ENCODE data around the gene OR6C4.
"Not testable (repeated sequence)": the region's sequence is repeated elsewhere in the genome, so short reads cannot be mapped to it uniquely, and the experiment has no call there.

The OR6C4 gene

DNA sequence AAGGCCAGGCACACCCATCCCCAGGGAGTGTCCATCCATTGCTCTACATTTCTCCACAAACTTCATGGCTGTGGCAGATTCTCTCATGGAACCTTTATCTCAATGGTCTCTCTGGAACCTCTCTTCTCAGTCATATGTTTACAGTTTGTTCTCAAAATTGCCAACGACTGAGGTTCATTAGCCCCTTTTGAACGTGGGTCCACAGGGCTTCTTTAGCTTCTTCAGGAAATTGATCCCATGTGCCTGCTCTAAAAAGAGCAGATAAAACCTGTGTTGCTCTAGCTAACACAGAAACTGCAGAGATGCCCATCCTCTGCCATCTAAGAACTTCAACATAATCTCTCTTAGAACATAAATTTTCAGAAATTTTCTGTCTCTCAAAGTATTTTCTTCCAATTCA is at the start of gene OR6C4:
Gene OR6C4, plus strand, starts transcription at position 301 of the 400 bp plus-strand sequence. CDS start 1,625 bp downstream, outside the sequence.
- ChIA-PET CTCF (no interaction called here), POLR2A (no interaction called here)
- TF ChIP-seq ARNT (IDR thresholded peaks at IDR 0.05) (no peak), ZNF384 (IDR thresholded peaks at IDR 0.05) (no peak), FOXM1 (IDR thresholded peaks at IDR 0.05; ENCODE audit: borderline replicate concordance) (no peak), FOXK2 (IDR thresholded peaks at IDR 0.05) (no peak), L3MBTL2 (conservative IDR thresholded peaks at IDR 0.05) (no peak), TARDBP (IDR thresholded peaks at IDR 0.05) (no peak), ELF4 (IDR thresholded peaks at IDR 0.05) (no peak), NFRKB (IDR thresholded peaks at IDR 0.05) (no peak), HDGF (IDR thresholded peaks at IDR 0.05; ENCODE audit: borderline replicate concordance) (no peak), LEF1 (IDR thresholded peaks at IDR 0.05; ENCODE audit: borderline replicate concordance) (no peak), CTBP1 (IDR thresholded peaks at IDR 0.05; ENCODE audit: borderline replicate concordance) (no peak), BHLHE40 (IDR thresholded peaks at IDR 0.05; ENCODE audit: borderline replicate concordance) (no peak), FOXA1 (IDR thresholded peaks at IDR 0.05) (no peak)
- TF ChIP-seq, protein P1, sequence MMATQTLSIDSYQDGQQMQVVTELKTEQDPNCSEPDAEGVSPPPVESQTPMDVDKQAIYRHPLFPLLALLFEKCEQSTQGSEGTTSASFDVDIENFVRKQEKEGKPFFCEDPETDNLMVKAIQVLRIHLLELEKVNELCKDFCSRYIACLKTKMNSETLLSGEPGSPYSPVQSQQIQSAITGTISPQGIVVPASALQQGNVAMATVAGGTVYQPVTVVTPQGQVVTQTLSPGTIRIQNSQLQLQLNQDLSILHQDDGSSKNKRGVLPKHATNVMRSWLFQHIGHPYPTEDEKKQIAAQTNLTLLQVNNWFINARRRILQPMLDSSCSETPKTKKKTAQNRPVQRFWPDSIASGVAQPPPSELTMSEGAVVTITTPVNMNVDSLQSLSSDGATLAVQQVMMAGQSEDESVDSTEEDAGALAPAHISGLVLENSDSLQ (IDR thresholded peaks at IDR 0.05) = no peak
- DNase-seq (ENCODE audit: extremely low spot score) = no peak

DNA sequence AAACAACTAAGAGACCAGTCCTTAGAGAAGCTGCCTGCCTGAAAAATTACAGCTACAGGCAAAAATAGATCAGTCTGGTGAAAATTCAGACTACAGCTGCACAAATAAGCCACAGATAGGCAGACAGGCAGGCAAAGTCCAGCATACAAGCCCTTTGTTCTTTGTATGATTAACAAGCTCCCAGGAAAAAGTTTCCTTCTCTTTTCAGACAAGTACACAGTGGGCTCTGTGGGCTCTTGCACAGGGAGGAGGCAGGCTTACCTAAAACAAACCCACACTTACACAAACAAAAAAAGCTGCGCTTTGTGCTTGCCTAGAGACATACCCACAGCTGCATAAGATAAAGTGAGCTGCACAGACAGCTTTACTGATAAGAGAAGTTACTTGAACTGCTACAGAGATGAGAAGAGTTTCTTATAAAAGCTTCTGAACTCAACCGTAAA is 49.6 kb upstream of the OR6C4 start:
- CTCF ChIA-PET = no interaction called here
- DNase-seq (ENCODE audit: extremely low spot score) = no peak
- POLR2A ChIA-PET = no interaction called here

DNA sequence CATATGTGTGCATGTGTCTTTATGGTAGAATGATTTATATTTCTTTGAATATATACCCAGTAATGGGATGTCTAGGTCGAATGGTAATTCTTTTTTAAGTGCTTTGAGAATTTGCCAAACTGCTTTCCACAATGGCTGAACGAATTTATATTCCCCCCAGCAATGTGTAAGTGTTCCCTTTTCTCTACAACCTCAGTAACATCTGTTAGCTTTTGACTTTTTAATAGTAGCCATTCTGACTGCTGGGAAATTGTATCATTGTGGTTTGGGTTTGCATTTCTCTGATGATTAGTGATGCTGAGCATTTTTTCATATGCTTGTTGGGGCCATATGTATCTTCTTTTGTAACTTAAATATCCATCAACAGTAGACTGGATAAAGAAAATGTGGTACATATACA is 47.8 kb upstream of the OR6C4 start:
- TF ChIP-seq TARDBP (IDR thresholded peaks at IDR 0.05) (no peak), LEF1 (IDR thresholded peaks at IDR 0.05; ENCODE audit: borderline replicate concordance) (no peak), NFRKB (IDR thresholded peaks at IDR 0.05) (no peak), ELF4 (IDR thresholded peaks at IDR 0.05) (no peak), ZNF384 (IDR thresholded peaks at IDR 0.05) (no peak), FOXA1 (IDR thresholded peaks at IDR 0.05) (no peak), BHLHE40 (IDR thresholded peaks at IDR 0.05; ENCODE audit: borderline replicate concordance) (no peak), FOXM1 (IDR thresholded peaks at IDR 0.05; ENCODE audit: borderline replicate concordance) (no peak), SUZ12 (IDR thresholded peaks at IDR 0.05) (no peak), L3MBTL2 (conservative IDR thresholded peaks at IDR 0.05) (no peak), CTBP1 (IDR thresholded peaks at IDR 0.05; ENCODE audit: borderline replicate concordance) (no peak), SP1 (IDR thresholded peaks at IDR 0.05) (no peak), HDGF (IDR thresholded peaks at IDR 0.05; ENCODE audit: borderline replicate concordance) (no peak), FOXK2 (IDR thresholded peaks at IDR 0.05) (no peak)
- CTCF ChIA-PET = no interaction called here
- POLR2A ChIA-PET = no interaction called here
- no peak for DNase-seq (ENCODE audit: extremely low spot score)

More for the DNA sequence above, 49.6 kb upstream of the OR6C4 start:
- TF ChIP-seq NFRKB (IDR thresholded peaks at IDR 0.05) (no peak), HDGF (IDR thresholded peaks at IDR 0.05; ENCODE audit: borderline replicate concordance) (no peak), FOXK2 (IDR thresholded peaks at IDR 0.05) (no peak), CTBP1 (IDR thresholded peaks at IDR 0.05; ENCODE audit: borderline replicate concordance) (no peak), TARDBP (IDR thresholded peaks at IDR 0.05) (no peak), L3MBTL2 (conservative IDR thresholded peaks at IDR 0.05) (no peak), FOXA1 (IDR thresholded peaks at IDR 0.05) (no peak), BHLHE40 (IDR thresholded peaks at IDR 0.05; ENCODE audit: borderline replicate concordance) (no peak)
- TF ChIP-seq, protein P1 (IDR thresholded peaks at IDR 0.05) = no peak

DNA sequence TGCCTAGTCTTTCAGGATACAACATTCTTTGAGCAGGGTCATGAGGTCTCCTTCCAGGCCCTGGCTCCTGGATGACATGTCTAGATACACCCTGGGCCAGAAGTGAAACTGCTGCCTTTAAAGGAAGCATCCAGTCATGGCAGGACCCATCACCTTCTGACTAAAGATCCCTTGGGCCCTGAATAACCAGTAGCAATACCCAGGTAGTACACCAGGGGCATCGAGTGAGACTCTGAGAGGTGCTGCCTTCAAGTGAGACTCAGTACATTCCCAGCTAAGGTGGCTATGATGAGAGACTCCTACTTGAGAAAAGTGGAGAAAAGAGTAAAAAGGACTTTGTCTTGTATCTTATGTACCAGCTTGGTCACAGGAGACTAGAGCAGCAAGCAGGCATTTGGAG is 33.7 kb upstream of the OR6C4 start:
- DNase-seq (ENCODE audit: extremely low spot score) = no peak
- CTCF ChIA-PET = no interaction called here
- POLR2A ChIA-PET = no interaction called here
- no peak for TF ChIP-seq L3MBTL2 (conservative IDR thresholded peaks at IDR 0.05)
- TF ChIP-seq NFRKB (IDR thresholded peaks at IDR 0.05) = no peak
- TF ChIP-seq HDGF (IDR thresholded peaks at IDR 0.05; ENCODE audit: borderline replicate concordance) = no peak
- TF ChIP-seq, protein P1 (IDR thresholded peaks at IDR 0.05) = no peak
- TF ChIP-seq LEF1 (IDR thresholded peaks at IDR 0.05; ENCODE audit: borderline replicate concordance) = no peak
- no peak for TF ChIP-seq CTBP1 (IDR thresholded peaks at IDR 0.05; ENCODE audit: borderline replicate concordance)

DNA sequence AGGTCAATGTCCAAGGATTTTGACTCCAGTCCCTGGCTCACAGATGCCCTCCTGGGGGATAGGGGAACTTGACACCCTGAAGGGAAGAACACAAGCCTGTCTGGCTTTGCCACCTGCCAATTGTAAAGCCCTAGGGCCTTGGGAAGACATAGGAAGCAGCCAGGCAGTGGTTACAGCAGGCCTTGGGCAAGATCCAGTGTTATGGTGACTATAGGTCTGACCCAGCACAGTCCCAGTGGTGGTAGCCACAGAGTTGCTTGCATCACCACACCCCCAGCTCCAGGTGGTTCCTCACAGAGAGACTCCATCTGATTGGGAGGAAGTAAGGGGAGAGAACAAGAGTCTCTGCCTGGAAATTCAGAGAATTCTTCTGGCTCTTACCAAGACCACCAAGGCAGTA is 33.0 kb upstream of the OR6C4 start:
- TF ChIP-seq FOXA1 (IDR thresholded peaks at IDR 0.05) = no peak
- no peak for TF ChIP-seq CTBP1 (IDR thresholded peaks at IDR 0.05; ENCODE audit: borderline replicate concordance)
- no peak for TF ChIP-seq L3MBTL2 (conservative IDR thresholded peaks at IDR 0.05)
- TF ChIP-seq, protein P1 (IDR thresholded peaks at IDR 0.05) = no peak
- TF ChIP-seq ELF4 (IDR thresholded peaks at IDR 0.05) = no peak
- TF ChIP-seq SUZ12 (IDR thresholded peaks at IDR 0.05) = no peak
- TF ChIP-seq ARNT (IDR thresholded peaks at IDR 0.05) = no peak
- TF ChIP-seq FOXM1 (IDR thresholded peaks at IDR 0.05; ENCODE audit: borderline replicate concordance) = no peak
- DNase-seq (ENCODE audit: extremely low spot score) = no peak
- ChIA-PET CTCF (no interaction called here), POLR2A (no interaction called here)

DNA sequence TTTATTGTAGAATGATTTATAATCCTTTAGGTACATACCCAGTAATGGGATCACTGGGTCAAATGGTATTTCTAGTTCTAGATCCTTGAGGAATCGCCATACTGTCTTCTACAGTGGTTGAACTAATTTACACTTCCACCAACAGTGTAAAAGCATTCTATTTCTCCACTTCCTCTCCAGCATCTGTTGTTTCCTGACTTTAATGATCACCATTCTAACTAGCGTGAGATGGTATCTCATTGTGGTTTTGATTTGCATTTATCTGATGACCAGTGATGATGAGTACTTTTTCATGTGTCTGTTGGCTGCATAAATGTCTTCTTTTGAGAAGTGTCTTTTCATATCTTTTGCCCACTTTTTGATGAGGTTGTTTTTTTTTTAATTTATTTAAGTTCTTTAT is 1.2 kb upstream of the OR6C4 start:
- DNase-seq (ENCODE audit: extremely low spot score); POLR2A ChIA-PET; CTCF ChIA-PET: not testable (repeated sequence)

All from HEK293T (cell line).